NCI-H2227 treated with DMSO at 0.1 percent for 48 hours (cell line): ENCODE results near the gene SLC15A4.

Experiments
- DNase-seq: peaks from one replicate; lab custom pipeline; 2025; lab: John Stamatoyannopoulos, UW

The SLC15A4 gene

DNA sequence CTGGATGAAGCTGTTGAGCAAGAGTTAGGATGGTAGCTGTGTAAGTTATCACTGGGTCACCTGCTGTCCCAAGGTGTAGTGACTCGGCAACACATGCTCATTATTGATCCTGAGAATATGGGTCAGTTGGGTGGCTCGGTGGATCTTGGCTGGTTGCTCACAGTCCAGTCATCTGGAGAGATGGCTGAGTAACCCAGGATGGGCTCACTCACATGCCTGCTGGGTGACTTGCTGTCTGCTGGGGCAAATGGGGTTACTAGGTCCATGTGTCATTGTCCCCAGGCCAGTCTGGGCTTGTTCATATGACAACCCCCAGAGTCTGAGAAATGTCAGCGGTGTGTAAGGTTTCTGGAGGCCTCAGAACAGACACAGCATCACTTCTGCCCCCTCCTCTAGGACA lies 69.5 kb downstream of the SLC15A4 start:
- no peak for DNase-seq

DNA sequence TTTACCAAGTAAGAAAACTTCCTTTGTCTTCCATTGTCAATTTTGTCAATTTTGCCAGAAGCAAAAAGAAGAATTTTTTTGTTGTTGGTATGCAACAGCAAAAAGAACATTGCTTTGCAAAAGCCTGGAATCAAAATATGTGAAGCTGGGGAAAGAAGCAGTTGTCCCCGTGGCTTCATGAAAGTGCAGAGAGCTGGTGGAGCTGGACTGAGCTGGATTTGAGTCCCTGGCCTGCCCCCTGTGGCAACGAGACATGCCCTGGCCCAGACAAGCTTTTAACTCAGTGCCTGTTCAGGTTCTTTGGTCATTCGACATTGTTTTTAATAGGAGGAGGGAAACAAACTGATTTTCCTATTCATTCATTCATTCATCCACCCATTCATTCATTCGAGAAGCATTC lies 70.3 kb downstream of the SLC15A4 start:
- no peak for DNase-seq

DNA sequence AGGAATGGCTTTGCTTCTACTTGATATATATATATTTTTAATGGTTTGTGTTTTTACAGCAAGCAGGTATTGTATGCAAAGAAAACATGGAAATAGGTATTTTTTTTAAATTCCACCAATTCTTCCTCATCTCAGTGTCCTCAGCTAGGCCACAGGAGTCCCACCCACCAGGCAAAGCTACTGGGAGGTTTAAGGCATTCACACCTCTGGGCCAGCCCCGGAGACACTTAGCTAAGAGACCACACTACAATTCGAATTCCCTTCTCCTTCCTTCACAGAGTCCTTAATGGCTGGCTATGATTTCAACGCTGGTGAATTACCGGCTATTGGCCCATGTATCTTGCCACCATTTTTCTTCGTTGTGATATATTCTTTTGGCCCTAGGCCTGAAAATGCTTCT lies 71.4 kb downstream of the SLC15A4 start:
- DNase-seq = no peak

DNA sequence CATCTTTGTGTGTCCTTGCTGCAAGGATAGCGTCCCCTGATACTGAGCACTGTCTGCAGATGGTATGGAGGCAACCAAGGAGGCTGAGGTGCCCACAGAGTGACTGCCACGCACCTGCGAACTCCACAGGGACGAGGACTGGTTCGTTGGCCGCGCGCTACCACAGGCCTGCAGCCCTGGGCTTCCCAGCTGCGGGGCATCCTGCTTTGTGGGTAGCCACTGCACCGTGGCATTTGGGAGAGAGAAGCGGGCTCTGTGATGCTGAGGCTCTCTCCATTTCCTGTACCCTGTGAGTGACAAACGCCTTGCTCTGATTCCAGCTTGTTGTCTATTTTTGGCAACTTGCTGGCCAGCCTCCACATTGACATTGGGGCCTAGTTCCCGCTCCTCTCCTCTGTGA lies 76.3 kb downstream of the SLC15A4 start:
- DNase-seq = no peak

DNA sequence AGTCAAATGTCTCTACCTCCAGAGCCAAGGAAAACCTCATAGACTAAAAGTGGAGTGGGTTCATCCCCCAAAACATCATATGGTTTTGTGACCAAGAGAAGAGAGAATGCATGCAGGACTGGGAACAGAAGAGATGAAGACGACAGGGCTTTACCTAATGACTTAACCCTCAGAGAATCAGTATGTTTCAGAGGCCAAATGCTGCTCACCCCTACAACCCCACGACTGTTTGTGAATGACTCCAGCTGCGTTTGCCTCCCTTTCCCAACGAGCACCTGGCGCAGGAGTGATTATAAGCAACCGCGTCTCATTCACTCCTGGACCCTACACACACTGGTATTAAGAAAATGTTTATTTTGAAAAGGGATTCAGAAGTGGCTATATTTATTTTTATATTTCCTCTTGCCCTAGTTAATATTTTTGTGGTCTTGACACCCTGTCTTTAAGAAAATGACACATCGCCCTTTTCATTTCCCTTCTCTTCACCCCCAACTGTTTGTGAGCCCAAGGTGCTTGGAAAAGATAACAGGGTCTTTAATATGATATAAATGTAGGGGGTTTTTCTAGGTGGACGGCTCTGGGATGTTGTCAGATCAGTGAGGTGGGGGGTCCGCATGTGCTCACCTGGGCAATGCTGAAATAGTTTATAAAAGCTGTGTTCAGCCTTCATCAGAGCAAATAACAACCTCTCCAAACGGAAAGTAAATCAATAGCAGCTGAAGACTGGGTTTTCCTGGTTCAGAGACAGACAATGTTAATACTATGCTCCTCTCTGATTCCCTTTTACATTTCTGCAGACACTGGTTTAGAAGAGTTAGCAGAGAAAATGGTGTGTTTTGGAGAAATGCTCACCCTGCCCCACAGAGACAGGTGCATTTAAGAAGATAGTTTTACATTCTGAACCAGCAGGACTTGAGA lies 77.7 kb downstream of the SLC15A4 start:
- no peak for DNase-seq

DNA sequence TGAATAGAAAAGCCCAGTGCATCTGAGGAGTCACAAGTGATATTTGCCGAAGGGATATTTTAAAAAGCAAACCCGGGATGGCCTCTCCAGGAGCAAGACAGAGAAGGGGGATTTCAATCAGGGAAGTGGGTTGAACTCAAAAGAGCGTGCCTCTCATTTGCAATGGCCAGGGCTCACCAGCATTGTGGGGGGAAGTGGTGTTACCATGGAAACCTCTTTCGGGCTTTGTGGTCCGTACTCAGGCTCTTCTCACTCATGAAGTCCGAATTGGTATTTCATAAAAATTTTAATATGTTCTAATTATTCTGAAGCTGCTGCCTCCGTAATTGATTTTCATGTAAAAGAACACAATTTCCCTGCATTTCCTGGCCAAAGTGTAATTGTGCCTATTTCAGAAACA lies 79.8 kb downstream of the SLC15A4 start:
- DNase-seq = no peak
